ENCODE results near the gene RAB11FIP3.

RAB11FIP3 gene

DNA sequence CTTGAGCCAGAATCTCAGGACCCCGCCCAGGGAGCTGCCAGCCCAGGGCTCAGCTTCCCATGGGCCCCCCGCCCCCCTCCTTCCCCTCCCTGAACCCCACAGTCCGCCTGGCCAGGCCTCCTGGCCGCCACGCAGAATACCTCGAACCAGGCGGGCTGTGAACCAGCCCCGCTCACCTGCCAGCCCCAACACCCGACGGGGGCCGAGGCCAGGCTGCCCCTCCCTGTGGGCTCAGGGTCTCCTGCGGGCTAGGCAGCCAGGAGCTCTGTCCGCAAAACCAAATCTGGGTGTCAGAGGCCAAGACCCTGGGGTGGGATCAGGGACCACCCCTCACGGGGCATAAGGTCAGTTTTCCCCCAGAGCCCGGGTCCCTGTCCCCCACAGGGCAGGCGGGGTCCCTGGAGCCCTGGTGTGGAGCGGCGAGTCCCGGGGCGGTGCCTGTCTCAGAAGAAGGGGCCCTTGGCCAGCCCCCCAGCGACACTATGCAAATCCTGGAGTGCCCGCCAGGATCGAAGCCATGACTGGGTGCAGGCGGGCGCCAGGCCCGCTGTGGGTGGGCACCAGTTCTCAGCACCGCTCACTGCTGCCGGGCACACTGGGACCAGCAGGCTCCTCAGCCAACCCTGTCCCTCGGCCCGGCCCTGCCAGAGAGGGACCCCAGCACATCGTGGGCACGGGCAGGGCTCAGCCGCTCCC lies 128.3 kb downstream of the RAB11FIP3 start:
- DNase-seq (ENCODE audit: low read depth in 2 of 2) = no peak

DNA sequence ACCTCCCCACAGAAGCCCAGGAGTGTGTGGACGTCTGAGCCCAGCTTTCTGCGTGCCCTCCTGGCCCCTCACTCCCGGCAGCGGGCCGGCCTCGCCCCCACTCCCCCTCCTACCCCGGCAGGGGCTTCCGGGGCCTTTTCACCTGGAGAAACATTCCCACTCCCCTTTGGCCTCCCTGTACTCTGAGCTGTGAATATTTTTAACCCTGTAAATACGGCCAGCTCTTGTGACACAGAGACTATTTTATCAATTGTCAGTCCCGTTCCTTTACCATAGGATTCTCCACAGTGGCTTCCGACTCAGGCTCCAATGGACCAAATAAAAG lies 128.8 kb downstream of the RAB11FIP3 start:
- no peak for DNase-seq (ENCODE audit: low read depth in 2 of 2)

DNA sequence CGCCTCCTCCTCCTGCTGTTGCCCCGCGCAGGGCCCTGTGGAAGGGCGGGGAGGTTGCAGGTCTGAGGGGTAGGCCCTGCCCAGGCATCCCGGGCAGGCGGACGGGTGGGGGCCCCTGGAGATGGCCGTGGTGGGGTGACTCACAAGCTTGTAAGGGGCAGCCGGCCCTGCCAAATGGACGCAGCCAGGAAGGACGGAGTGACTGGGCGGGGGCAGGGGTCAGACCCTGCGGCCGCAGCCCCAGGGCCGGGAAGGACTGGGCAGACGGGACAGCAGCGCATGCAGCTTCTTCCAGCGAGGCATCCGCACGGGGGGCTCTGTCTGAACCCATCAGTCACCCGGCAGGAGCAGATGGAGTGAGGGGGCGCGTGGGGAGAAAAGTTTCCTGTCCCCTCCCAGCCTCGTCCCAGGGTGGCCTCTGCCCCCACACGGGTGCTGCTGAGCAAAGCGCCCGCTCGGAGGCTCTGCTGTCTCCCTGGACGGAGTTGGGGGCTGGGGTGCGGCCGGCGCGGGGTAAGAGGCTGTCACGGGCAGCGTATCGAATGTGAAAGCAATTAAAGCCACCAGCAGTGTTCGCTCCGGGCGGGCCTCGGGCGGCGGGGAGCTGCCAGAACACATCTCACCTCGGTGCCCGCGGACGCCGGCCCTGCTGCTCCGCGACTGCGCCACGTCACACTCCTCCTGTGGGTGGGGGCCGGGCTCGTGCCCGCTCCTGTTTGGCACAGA lies 129.4 kb downstream of the RAB11FIP3 start:
- DNase-seq (ENCODE audit: low read depth in 2 of 2) = no peak

DNA sequence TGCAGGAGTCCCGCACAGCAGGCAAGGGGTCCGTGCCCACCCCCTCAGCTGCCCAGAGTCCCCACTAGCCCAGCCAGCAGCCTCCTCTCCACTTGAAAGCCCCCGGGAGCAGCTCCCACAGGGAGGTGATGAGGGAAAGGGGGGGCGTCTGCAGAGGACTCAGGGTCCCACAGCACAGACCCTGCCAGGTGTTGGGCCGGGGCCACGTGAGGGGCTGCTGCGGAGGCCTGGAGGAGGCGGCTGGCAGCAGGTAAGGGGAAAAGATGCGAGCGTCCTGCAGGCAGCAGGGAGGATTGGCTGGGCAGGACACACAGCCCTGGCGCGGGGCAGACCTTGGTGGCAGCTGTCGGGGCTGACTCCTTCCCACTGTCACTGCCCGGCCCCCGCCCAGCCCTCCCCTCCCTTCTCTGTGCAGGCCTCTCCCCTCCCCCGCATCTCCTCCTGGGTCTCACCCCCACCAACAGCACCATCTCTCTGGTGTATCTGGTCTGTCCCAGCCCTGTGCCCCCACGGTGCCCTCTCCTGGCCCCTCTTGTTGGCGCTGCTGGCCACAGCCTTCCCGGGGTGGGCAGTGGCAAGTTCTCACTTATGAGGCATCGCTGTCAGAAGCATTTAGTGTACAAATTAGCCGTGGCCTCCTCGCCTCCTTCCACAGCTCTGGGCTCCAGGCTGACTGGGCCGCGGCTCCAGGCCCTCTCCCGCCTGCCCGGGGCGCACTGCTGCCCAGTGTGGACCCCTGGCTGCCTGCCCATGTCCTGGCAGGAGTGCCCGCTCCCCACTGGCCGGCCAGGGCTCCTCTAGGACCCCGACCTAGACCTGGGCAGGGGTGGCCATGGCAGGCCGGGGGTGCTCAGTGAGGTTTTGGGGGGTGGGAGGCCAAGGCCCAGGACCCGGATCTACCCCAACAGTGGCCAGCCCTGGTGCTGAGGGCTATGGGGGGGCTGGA lies 130.4 kb downstream of the RAB11FIP3 start:
- DNase-seq (ENCODE audit: low read depth in 2 of 2) = no peak

DNA sequence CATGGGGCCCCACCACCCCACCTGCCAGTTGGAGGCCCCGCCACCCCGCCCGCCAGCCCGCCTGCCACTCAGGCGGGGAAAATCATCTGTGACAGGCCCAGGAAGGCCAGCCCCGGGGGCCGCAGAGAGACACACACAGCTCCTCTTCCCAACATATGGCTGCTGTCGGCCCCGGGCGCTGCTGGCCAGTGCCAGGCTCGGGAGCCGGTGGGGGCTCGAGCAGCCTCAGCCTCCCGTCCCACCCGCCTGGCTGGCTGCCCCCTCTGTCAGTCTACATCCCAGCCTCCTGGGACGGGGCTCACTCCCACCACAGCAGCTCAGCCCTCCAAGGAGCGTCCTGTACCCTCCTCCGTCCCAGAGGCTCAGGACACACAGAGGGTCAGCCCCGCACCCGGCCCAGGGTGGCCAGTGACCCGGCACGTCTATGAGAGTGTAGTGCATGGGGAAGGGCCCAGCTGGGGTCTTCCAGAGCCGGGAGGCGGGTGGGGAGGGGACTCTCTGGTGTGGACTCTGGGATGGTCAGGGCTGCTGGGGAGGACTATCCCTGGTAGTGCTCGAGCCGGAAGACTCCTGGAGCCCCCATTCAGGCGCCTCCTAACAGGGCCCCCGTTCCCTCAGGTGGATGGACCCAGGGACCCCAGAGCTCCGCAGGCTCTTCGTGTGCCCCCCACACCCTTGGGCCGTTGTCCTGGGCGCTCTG lies 131.2 kb downstream of the RAB11FIP3 start:
- DNase-seq (ENCODE audit: low read depth in 2 of 2) = no peak

DNA sequence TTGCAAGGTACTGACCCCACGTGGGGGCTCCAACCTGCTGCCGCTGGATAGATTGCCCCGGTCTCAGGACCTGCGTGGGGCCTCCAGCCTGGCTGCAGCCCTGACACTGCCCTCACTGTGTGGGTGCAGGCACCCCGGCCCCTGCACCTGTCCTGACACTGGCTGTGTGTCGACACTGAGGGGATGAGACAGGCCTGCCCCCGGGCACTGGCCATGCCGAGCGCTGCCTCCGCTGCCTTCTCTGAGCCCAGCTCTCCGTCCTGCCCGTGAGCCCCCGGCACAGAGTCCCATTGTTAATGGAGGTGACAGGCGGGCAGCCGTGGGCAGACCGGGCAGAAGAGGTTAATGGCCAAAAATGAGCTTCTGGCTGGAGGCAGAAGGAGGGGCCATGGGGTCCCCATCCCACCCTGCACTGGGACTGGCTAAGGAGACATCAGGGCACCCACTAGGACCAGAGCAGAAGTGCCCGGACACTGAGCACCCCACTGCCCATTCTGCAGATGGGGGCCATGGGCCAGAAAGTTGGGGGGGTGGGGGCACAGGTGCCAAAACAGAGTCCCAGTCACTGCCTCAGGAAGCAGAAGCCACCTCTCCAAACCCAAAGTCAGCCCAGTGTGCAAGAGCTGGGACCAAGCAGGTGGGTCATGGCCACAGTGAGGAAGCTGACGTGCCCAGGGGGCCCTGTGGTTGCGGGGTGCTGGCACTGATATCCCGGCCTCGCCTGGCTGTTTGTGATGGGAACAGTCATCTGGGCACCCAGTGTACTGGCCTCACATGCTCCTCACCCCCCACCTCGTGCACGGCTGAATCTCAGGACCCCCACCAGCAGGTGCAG lies 132.2 kb downstream of the RAB11FIP3 start:
- DNase-seq (ENCODE audit: low read depth in 2 of 2) = no peak

DNA sequence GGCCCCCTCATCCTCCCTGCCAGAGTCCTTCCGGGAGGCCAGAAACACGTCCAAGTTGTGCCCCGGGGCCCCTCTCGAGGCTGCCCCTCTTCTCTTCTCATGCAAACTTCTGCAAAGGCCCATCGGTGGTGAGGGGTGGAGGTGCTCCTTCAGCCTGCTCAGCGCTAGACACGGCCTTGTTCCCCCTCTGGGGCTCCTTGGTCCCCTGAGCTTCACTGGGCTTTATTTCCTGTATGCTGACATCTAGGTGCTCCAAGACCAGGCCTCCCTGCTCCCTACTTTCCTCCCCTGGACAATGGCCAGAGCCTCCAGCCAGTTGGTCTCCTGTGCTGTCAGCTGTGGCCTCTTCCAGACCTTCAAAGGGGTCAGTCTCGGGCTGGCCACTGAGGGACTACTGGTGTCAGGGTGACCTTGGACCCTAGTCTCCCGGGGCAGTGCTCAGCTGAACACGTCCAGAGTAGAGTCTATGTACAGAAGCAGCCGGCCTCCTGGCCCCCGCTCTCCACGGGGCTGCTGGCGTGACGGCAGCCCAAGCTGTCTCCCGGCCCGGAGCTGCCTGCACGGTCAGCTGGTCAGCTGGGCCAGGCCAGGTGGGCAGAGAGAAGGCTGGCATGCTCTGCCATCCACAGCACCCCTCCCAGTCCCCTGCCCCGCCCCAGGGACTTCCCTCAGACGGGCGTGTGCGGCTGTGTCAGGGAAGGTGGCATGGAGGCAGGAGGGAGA lies 133.0 kb downstream of the RAB11FIP3 start:
- DNase-seq (ENCODE audit: low read depth in 2 of 2) = no peak

DNA sequence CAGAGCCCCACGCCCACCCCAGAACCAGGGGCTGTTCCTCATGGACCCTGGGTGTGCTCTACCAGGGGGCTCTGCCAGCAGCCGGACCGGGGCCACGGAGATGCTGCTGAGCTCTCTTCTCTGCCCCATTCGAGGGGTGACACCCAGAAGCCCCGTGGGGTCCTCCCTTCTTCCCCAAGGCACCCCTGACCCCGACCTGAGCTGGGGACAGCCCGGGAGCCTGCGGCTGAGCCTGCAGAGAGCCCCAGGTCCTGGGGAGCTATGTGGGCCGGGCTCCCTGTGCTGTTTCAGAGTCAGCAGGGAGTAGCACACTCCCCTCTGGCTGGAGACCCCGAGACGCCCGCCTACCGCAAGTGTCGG lies 133.6 kb downstream of the RAB11FIP3 start:
- no peak for DNase-seq (ENCODE audit: low read depth in 2 of 2)

DNA sequence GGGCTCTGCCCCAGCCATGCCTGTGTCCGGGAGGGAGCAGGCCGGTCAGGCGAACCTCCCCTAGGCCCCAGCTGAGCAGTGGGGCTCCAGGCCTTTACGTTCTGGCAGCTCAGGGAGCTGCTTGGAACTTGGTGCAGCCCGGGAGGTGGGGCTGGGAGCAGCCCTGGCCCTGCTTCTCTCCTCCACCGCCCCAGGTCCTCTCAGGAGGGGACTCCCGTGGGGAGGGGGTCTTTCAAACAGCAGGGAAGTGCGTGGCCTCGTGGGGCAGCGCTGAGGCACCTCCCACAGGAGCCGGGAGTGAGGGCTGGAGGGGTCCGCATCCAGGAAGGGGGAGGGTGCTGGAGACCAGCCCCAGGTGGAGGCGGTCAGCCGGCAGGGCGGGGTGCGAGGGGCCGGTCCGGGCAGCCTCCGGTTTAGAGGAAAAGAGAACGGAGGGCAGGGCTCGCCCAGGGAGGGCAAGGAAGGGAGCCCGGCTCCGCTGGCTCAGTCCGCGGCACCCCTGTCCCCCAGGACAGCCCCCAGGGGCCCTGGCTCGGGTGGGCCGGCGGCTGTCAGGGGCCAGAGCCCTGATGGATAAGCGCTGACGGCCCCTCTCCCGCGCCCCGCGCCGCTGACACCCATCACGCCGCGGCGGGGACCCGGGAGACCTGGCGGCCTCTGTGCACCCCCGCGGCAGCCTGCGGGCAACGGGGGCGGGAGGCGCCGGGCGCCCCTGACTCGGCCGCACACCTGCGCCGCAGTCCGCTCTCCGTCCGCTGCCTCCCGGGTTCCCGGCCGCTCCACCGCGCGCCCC lies 134.2 kb downstream of the RAB11FIP3 start:
- DNase-seq (ENCODE audit: low read depth in 2 of 2) = no peak

DNA sequence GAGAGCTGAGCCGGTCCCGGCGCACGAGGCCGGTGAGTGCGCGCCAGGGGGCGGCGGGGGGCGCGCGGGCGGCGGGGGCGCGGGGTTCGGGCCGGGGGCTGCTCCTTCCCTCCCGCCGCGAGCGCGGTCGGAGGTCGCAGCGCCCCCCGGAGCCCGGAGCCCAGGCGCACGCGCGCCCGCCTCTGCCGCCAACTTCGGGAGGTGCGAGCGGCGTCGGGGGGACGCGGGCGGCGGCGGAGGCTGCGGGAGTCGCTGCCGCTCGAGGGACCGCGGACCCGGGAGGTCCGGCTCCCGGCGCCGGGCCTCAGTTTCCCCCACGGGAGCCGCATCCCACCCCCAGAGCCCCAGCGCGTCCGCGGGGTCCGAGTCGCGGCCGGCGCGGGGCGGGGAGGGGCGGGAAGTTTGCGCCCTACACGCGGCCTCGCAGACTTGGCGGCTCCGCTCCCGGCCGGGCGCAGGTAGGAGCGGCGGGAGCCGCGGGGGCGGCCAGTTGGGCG lies 134.8 kb downstream of the RAB11FIP3 start, which contains the start of gene PRR35:
TSS of gene PRR35 (plus strand) at position 191 of the 497 bp plus-strand sequence. CDS start 2,901 bp downstream, outside the sequence.
- DNase-seq (ENCODE audit: low read depth in 2 of 2) = no peak

DNA sequence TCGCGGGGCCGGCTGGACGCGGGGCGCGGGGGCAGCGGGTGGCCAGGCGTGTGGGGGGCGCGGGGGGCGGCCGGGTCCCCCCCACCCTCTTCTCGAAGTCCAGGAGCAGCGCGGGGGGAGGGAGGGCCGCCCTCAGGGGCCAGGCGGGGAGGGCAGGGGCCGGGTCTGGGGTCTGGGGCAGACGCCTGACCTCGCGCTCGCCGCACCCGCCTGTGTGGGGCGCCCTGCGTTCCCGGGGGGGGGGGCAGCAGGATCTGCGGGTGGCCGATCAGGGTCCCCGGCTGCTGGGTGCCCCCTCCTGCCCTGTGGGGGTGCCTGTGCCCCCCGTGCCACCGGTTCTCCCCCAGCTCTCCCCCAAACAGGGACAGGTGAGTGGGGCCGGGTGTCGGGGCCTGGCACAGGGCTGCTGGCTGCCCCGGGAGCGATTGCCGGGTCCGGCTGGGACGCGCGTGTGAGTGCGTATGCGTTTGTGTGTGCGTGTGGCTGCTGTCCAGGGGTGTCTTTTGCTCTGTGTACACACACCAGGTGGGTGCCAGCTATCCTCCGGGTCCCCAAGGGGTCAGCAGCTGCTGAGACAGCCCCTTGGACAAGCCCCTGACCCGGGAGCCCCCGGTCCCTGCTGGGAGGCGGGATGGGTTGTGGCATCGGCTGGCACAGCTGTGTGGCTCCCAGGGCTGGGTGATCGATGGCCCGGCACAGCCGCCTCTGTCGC lies 135.4 kb downstream of the RAB11FIP3 start:
- DNase-seq (ENCODE audit: low read depth in 2 of 2) = no peak

DNA sequence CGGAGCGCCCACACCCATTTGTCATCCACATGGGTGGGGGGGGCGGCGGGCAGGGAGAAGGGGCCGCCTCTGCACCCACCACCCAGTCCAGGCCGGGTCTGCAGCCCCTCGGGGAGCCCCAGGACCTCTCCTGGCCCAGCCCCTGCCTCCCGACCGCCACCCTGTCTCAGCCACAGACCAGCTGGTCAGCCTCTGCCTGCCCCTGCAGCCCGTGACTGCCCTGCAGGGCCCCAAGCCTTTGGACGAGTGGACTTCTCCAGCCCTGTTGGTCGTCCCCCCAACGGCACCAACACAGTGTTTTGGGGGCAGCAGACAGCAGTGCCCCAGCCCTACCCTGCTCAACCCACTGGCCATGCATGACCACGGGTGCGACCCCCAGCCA lies 136.0 kb downstream of the RAB11FIP3 start:
- DNase-seq (ENCODE audit: low read depth in 2 of 2) = no peak

DNA sequence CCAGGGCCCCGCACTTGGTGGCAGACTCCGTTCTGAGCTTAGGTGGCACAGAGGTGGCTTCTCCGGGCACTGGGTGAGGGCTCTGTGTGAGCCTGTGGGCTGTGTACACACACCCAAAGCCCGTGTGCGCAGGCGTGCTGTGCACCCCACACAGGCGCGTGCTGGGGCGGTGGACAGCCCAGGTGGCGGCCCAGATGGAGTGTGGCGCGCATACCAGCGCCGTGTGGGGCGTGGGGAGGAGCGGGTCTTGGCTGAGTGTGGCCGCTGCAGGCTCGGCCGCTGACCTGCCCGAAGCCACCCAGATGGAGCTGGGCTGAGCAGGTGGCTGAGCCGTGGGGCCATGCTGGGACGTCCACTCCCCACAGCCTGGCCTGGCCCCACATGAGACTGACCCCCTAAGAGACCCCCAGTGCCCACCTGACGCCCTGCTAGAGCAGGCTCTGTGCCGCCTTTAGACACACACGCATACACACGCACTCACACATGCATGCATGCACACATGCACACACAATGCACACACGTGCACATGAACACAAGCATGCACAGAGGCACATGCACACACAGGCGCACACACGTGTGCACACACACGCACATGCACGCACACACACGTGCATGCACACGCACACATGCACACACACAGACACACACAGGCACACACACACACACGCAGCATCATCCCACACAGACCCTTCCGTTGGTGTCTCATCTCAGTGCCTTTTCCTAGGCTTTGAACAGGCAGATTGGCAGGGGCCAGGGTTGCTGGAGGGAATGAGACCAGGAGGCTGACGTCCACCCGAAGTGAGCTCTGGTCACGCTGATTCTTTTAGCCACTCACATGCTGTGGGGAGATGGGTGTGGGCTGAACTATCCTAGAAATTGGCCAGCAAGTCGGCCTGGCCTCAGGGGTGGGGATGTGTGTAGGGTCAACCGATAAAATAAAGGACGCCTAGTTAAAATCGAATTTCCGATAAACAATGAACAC lies 136.8 kb downstream of the RAB11FIP3 start:
- DNase-seq (ENCODE audit: low read depth in 2 of 2) = no peak

DNA sequence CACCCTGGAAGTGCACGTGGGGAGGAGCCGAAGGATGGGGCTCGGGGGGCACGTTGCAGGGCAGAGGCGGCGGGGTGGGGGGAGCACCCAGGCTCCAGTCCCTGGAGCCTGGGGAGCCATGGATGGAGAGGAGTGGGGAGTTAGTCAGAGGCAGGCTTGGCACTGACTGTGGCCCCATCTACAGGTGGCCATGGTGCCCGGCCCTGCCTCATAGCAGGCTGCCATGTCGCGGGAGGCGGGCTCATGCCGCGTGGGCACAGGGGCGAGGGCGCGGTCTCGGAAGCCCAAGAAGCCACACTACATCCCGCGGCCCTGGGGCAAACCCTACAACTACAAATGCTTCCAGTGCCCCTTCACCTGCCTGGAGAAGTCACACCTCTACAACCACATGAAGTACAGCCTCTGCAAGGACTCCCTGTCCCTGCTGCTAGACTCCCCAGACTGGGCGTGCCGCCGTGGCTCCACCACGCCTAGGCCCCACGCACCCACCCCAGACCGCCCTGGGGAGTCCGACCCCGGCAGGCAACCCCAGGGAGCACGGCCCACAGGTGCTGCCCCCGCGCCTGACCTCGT lies 137.7 kb downstream of the RAB11FIP3 start:
- no peak for DNase-seq (ENCODE audit: low read depth in 2 of 2)

DNA sequence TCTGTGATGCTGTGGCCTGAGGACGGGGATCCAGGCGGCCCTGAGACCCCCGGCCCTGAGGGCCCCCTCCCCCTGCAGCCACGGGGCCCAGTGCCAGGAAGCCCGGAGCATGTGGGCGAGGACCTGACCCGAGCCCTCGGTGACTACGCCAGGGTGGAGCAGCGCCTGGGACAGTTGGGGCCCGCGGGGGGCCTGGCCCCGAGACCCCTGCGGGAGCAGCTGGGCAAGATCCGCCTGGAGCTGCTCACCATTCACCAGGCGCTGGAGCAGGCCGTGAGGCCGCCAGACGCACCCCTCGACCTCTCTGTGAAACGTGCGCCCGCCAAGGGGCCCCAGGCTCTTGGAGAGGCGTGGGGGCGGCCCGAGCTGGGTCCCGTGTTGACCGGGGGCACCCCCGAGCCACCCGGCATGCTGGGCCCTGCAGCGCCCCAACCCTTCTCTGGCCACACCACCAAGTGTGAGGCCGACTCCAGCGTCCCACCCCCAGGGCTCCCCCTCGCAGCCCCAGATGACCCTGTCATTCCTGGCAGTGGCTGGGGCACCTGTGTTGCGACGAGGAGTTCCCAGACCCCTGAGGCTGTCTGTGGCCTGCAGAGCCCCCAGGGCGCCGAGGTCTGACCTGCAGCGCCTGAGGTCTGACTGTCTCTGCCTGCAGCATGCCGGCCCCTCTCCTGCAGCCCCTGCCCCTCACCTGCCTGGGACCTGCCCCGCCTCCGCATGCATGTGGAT lies 139.4 kb downstream of the RAB11FIP3 start:
- DNase-seq (ENCODE audit: low read depth in 2 of 2) = no peak

All from stimulated activated CD8-positive, alpha-beta memory T cell treated with anti-CD3 and anti-CD28 coated beads, Interleukin-7, amount 100 ng/mL, for 1 hour (primary cell).